Spleen (tissue), 11 donors: ENCODE measurements around the gene IL11RA. TPM values are rescaled to one million over a fixed set of nuclear protein-coding genes. Genes with fewer than 3 reads are reported as not detected.

Experiments used
- DNase-seq: peaks from one replicate; pipeline ENCODE4 v3.0.0-alpha.2; 2020
- H3K27ac ChIP-seq, 8 donors: fragments of 200-600 bp; sonication (generic) in 7 of 8; 1 replicate in 4 of 8; 2 replicates in 4 of 8; pipeline versions ENCODE4 v1.5.0 to v1.8.0; 2016 to 2021; ENCODE audit warnings: inconsistent platforms in 4 of 8, mild to moderate bottlenecking in 4 of 8, moderate library complexity in 1 of 8
- H3K27me3 ChIP-seq, 7 donors: fragments of 200-600 bp; sonication (generic) in 6 of 7; replicated peaks in 1 of 7; 1 replicate in 4 of 7; 2 replicates in 3 of 7; pipeline versions ENCODE4 v1.5.0 to v1.8.0; 2016 to 2021; ENCODE audit warnings: inconsistent platforms in 3 of 7, mild to moderate bottlenecking in 1 of 7
- H3K36me3 ChIP-seq, 6 donors: fragments of 200-600 bp; sonication (generic) in 5 of 6; 1 replicate in 4 of 6; 2 replicates in 2 of 6; pipeline versions ENCODE4 v1.5.0 to v1.8.0; 2016 to 2021; ENCODE audit warnings: inconsistent platforms in 2 of 6
- H3K4me1 ChIP-seq, 6 donors: fragments of 200-600 bp; sonication (generic) in 5 of 6; 1 replicate in 3 of 6; 2 replicates in 3 of 6; pipeline versions ENCODE4 v1.5.0 to v1.8.0; 2016 to 2021; ENCODE audit warnings: inconsistent platforms in 3 of 6
- H3K4me3 ChIP-seq, 8 donors: fragments of 200-600 bp; sonication (generic) in 7 of 8; 1 replicate in 4 of 8; 2 replicates in 4 of 8; pipeline versions ENCODE4 v1.5.0 to v1.8.0; 2016 to 2021; ENCODE audit warnings: inconsistent platforms in 4 of 8, mild to moderate bottlenecking in 4 of 8, moderate library complexity in 2 of 8
- H3K9me3 ChIP-seq, 8 donors: fragments of 200-600 bp; sonication (generic) in 7 of 8; 1 replicate in 4 of 8; 2 replicates in 4 of 8; pipeline versions ENCODE4 v1.5.0 to v1.8.0; 2016 to 2021; ENCODE audit warnings: inconsistent platforms in 4 of 8
- POLR2A ChIP-seq, 3 donors: fragments of 450-650 bp; IDR thresholded peaks; one replicate each; pipeline ENCODE4 v1.5.1; 2017; ENCODE audit warnings: antibody characterized with exemption in 3 of 3, mild to moderate bottlenecking in 1 of 3
- POLR2AphosphoS5 ChIP-seq, 3 donors: sonication (generic); formaldehyde crosslinking; IDR thresholded peaks; one replicate each; pipeline ENCODE4 v1.5.1; 2017; ENCODE audit warnings: antibody characterized with exemption in 3 of 3
- WGBS, 5 donors: extraction: QIAGEN DNeasy Blood & Tissue Kit in 3 of 5; methylation state at CpG; one replicate each; pipeline versions ENCODE4 v1.1.5 to v1.1.7; 2013 to 2018; 5-methylcytosine and 5-hydroxymethylcytosine counted together
- intact Hi-C: fragments of 100-400 bp; cut with DNase I; formaldehyde crosslinking; loops from one replicate; pipeline ENCODE4 v1.15.0; 2023; ENCODE audit warnings: low total_unique reads
- polyA plus RNA-seq, 3 donors: library from polyadenylated mRNA; stranded (reverse); fragments of 200-250 nt; gene quantifications; one replicate each; pipeline ENCODE4 v1.2.1, GENCODE V29; 2013
- total RNA-seq, 7 donors: library from RNA; depleted of rRNA in 3 of 7; stranded (reverse); fragments of >200 nt in 3 of 7; fragmentation: NEBNext Ultra II Directional in 4 of 7; extraction: Animal tissue kit (Norgen Biotek cat#: 25700) in 4 of 7; gene quantifications; one replicate each; pipeline versions ENCODE4 v1.1.0 to v1.2.1, GENCODE V29; 2016 to 2021
- TF ChIP-seq, protein P1 (sequence below), 11 experiments: fragments of 200-600 bp in 7 of 11; fragments of 450-650 bp in 4 of 11; sonication (generic) in 4 of 11; IDR thresholded peaks in 8 of 11; conservative IDR thresholded peaks in 3 of 11; 1 replicate in 7 of 11; 2 replicates in 4 of 11; pipeline versions ENCODE4 v1.4.0 to v1.8.0; 2016 to 2021; ENCODE audit warnings: antibody characterized with exemption in 11 of 11, inconsistent platforms in 4 of 11, mild to moderate bottlenecking in 1 of 11
- donor health status: healthy with polysubstance abuse.
- donor health status: DM: no; HTN: no; CAD: no; lungs with moderate emphysema.
- donor health status: DM: no; HTN: no; CAD: no.
- donor health status: Bipolar disorder and iron deficiency.
- donor health status: healthy.
- donor health status: DM: no; HTN: no; CAD: no.
- donor health status: DM: yes; HTN: yes; CAD: no.

Gene IL11RA
- total and polyA plus RNA-seq, 10 donors, result 16.3 to 43.9 (median 28.9) TPM

DNA sequence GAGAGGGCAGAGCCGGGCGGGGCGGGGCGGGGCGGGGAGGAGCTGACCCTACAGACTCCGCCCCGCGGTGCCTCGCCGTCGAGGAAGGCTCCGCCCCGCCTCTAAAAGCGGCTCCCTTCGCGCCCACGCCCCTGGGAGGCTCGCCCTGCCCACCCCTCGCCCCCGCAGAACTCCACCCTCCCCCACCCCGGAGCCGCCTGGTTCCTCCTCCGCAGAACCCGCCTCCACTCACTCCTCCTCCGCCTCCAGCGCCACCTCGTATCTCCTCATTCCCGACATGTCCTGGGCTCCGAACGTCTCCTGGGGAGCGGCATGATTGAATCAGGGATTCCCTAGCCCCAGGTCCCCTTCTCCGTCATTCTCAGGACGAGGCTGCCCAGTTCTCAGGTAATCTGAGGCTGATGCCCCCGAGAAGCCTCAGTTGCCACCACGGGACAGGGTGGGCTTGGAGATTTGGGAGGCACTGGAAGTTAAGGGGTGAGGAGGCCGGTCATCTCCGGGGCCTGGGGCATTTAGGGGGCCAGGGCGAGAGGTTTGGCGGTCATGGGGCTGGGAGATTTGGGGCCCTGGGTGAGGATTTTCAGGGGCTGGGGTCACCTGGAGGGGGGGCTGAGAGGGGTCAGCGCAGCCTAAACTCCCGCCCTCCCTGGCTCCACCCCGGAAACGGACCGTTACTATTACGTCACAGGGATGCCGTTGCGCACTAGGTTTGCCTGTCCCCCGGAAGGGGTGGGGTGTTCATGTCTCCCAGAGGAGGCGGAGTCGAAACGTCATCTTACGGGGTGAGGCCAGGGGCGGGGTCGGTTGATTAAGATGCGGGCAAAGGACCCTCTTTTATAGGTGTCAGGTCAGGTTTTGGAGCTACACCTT lies 13.6 kb downstream of the IL11RA start:
- peak; percentile 97 for DNase-seq
- Histone ChIP-seq H3K36me3 (peaks cover 0 to 29% (median 0%) of the 10 kb centered on the region in 6 donors), H3K27ac (peak overlapping the region; percentile 82 to 98 (median 97)), H3K4me3 (peak overlapping the region; percentile 45 to 76 (median 60)), H3K4me1 (peaks cover 3 to 46% (median 21%) of the 10 kb centered on the region in 6 donors), H3K27me3 (no peaks in the 10 kb centered on the region), H3K9me3 (peaks cover 0 to 16% (median 12%) of the 10 kb centered on the region in 8 donors)
- WGBS, 5 donors, result 1 to 6% (median 5%) methylated on average over 30 to 55 of the region's 55 CpGs
- intact Hi-C loops, result no loop called here
- TF ChIP-seq, protein P1, sequence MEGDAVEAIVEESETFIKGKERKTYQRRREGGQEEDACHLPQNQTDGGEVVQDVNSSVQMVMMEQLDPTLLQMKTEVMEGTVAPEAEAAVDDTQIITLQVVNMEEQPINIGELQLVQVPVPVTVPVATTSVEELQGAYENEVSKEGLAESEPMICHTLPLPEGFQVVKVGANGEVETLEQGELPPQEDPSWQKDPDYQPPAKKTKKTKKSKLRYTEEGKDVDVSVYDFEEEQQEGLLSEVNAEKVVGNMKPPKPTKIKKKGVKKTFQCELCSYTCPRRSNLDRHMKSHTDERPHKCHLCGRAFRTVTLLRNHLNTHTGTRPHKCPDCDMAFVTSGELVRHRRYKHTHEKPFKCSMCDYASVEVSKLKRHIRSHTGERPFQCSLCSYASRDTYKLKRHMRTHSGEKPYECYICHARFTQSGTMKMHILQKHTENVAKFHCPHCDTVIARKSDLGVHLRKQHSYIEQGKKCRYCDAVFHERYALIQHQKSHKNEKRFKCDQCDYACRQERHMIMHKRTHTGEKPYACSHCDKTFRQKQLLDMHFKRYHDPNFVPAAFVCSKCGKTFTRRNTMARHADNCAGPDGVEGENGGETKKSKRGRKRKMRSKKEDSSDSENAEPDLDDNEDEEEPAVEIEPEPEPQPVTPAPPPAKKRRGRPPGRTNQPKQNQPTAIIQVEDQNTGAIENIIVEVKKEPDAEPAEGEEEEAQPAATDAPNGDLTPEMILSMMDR (IDR thresholded peaks at IDR 0.05 in 8 of 11, conservative IDR thresholded peaks at IDR 0.05 in 3 of 11), result peak in 2 of 11 experiments; percentile 16 to 41
- peak; percentile 78 to 93 (median 86) for TF ChIP-seq POLR2AphosphoS5 (IDR thresholded peaks at IDR 0.05)
- TF ChIP-seq POLR2A (IDR thresholded peaks at IDR 0.05), result no peak

- Histone ChIP-seq H3K27ac (no peak overlapping the region), H3K9me3 (peaks cover 0 to 18% (median 13%) of the 10 kb centered on the region in 8 donors), H3K36me3 (peaks cover 0 to 16% (median 0%) of the 10 kb centered on the region in 6 donors), H3K27me3 (no peaks in the 10 kb centered on the region), H3K4me3 (no peak overlapping the region), H3K4me1 (peaks cover 0 to 26% (median 10%) of the 10 kb centered on the region in 6 donors)
- DNase-seq, result no peak
- 85 to 95% (median 92%) methylated on average over 5 of the region's 5 CpGs for WGBS, 5 donors
- TF ChIP-seq POLR2A (IDR thresholded peaks at IDR 0.05) (no peak), POLR2AphosphoS5 (IDR thresholded peaks at IDR 0.05) (no peak)
- TF ChIP-seq, protein P1 (IDR thresholded peaks at IDR 0.05 in 8 of 11, conservative IDR thresholded peaks at IDR 0.05 in 3 of 11), result no peak
- intact Hi-C loops, result no loop called here
These were observed 18.0 kb downstream of the IL11RA start for GRCh38 chr9:34669809-34670562.

DNA sequence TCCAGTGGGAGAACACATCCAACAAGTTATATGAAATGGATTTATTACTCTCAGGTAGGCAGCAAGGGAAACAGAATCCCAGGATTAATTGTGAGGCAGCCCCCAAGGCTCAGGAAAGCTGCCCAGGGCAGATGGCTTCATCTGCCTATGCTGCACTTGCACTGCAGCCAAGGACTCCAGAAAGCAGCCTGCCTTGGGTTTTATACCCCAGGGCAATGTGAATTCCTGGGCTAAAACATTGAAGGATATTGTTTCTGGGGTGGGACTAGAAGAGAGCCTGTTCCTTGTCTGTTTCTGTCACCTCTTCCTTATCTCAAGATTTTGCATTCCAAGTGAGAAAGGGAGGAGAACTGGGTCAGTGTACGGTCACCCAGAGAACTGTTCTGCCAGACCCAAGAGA lies 19.3 kb downstream of the IL11RA start:
- TF ChIP-seq POLR2AphosphoS5 (IDR thresholded peaks at IDR 0.05), result no peak
- TF ChIP-seq, protein P1 (IDR thresholded peaks at IDR 0.05 in 8 of 11, conservative IDR thresholded peaks at IDR 0.05 in 3 of 11), result no peak
- no peak for TF ChIP-seq POLR2A (IDR thresholded peaks at IDR 0.05)
- no peak overlapping the region for H3K4me3 ChIP-seq
- 81 to 100% (median 94%) methylated on average over 1 of the region's 1 CpG for WGBS, 5 donors
- no peaks in the 10 kb centered on the region for H3K27me3 ChIP-seq
- peaks cover 0 to 15% (median 4%) of the 10 kb centered on the region in 6 donors for H3K4me1 ChIP-seq
- H3K36me3 ChIP-seq, result peaks cover 0 to 16% (median 0%) of the 10 kb centered on the region in 6 donors
- no peak overlapping the region for H3K27ac ChIP-seq
- H3K9me3 ChIP-seq, result peaks cover 0 to 18% (median 13%) of the 10 kb centered on the region in 8 donors
- intact Hi-C loops, result no loop called here
- DNase-seq, result no peak
